HFF-Myc (cell line): ENCODE data around the gene PLCB1.

Experiments
- DNase-seq: peaks from one replicate; pipeline ENCODE4 v3.0.0-alpha.2; 2011; ENCODE audit warnings: low read depth; ENCODE audit errors: extremely low read depth
- H3K4me3 ChIP-seq: replicated peaks from 2 replicates; pipeline ENCODE4 v1.5.1; 2011; ENCODE audit warnings: low read depth, mild to moderate bottlenecking, control low read depth, low read length
- CTCF ChIP-seq: IDR thresholded peaks from 2 replicates; pipeline ENCODE4 v1.5.1; 2012; ENCODE audit warnings: mild to moderate bottlenecking, low read depth, low read length, control low read depth; ENCODE audit errors: missing control alignments

The PLCB1 gene

GRCh38 chr20:8118760-8119159, 13.3 kb upstream of the PLCB1 start:
- TF ChIP-seq CTCF: no peak
- no peak for DNase-seq
- no peak overlapping the region for H3K4me3 ChIP-seq

GRCh38 chr20:8121666-8122065, 10.4 kb upstream of the PLCB1 start:
- no peak for TF ChIP-seq CTCF
- no peak overlapping the region for H3K4me3 ChIP-seq
- DNase-seq: no peak

GRCh38 chr20:8124639-8125038, 7.4 kb upstream of the PLCB1 start:
- no peak for DNase-seq
- TF ChIP-seq CTCF: no peak
- no peak overlapping the region for H3K4me3 ChIP-seq

GRCh38 chr20:8126181-8126580, 5.9 kb upstream of the PLCB1 start:
- no peak for DNase-seq
- no peak for TF ChIP-seq CTCF
- no peak overlapping the region for H3K4me3 ChIP-seq

- H3K4me3 ChIP-seq: no peak overlapping the region
- no peak for DNase-seq
- TF ChIP-seq CTCF: no peak
Measured at GRCh38 chr20:8126841-8127378, 5.2 kb upstream of the PLCB1 start.

- no peak for DNase-seq
- TF ChIP-seq CTCF: no peak
- H3K4me3 ChIP-seq: no peak overlapping the region
Measured at GRCh38 chr20:8127553-8128255, 4.4 kb upstream of the PLCB1 start.
